GM18517 (cell line): ENCODE results near the gene DDX20.
A peak's percentile ranks its signal among the peaks of the same experiment; 100 is the strongest.

Source experiments
- ATAC-seq: cut with Tn5 transposase; IDR thresholded peaks from one replicate; pipeline ENCODE4 v1.9.1; 2021; ENCODE audit warnings: mild to moderate bottlenecking, moderate library complexity; ENCODE audit not compliant: unreplicated experiment

DDX20 gene

DNA sequence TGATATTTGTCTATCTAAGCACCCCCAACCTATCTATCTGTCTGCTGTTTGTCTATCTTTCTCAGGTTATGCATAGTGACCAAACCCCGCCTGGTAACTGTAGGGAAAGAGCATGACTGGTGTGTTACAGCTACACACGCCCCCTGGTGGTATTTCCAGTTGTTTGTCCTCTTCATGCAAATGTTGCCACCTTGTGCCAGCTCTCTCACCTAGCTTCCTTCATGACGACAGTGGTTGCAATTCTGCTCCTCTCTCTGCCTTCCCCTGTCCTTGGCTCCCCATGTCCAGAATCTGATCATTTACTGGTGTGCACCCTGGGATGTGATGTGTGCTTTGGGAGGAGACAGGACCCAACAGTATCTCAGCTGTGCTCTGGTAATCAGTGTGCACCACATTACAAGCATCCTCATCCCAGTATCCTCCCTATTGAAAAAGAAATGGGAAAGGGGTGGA is 8.4 kb upstream of the DDX20 start:
- ATAC-seq: no peak

DNA sequence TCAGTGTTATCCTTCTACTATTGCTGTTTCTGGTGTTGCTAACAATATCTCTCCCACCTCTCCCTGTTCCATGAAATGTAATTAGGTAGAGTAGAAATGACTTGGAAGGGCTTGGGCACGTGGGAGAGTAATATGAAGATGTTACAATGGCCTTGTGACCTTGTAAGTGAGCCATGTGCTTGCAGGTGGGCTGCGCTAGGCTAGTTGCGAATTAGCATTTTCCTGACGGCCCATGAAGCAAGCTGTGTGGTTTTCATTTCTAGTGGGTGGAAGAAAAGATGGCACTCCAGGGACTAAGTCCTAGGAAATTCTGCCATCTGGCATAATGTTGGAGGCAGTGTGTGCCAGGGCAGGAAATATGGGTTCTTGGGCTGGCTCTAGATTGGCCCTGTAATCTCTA is 7.8 kb upstream of the DDX20 start:
- ATAC-seq: no peak

DNA sequence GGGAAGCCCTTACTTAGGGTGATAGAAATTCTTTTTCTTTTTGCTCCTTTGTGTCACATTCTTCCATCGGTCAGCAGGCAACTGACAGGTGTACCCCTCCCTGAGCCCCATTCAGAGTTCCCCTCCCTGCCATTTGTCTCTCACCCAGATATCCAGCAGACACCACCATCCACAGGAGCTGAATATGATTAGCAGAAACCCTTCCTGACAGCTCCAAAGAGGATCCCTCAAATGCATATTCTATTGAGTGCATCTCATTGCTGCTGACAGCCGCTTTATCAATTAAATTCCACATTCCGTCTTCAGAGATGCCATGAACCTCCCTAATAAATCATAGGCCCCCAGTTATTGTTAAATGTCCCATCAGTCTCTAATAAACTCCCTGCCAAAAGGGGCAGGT is 6.1 kb upstream of the DDX20 start:
- ATAC-seq: no peak

DNA sequence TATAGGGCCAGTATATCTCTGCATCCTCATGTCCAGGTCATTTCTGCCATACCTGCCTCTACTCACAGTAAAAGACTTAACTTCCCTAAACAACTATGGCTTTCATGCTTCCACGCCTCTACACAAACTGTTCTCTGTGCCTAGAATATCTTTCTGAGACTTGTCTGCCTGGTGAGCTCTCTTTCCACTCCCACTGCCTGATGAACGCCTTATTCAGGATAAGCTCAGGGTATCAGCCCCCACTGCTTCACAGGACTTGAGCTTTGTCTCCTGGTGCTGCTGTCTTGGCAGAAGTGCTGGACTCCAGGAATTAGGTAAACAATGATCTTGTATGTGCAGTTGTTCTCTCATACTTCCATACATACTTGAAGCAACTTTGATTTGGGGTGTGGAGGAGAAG is 4.8 kb upstream of the DDX20 start:
- no peak for ATAC-seq

DNA sequence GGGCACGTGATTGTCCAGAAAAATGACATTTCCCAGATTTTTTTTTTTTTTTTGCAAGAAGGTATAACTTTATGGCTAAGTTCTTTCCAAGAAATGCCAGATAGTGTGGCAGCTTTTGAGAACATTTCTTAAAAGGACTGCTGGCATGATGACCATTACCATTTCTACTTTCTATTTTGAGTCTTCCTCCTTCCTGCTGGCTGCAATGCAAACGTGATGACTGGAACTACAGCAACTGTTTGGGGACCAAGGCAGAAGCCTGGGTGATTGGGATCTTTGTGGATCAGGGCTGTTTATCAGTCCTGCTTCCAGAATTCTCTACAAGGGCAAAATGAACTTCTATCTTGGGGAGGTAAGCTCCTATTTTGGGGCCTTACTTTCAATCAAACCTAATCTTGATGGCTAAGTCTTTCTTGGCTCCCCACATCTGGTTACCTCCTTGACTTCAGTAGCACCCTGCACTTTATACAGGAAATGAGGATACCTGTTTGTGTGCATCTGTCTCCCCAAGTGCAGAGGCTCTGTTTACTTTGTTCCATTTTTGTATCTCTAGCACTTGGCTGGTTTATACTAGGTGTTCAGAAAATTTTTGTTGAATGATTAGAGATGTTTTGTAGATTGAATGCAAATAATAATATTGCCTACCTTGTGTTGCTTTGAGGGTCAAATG is 3.7 kb upstream of the DDX20 start:
- no peak for ATAC-seq

DNA sequence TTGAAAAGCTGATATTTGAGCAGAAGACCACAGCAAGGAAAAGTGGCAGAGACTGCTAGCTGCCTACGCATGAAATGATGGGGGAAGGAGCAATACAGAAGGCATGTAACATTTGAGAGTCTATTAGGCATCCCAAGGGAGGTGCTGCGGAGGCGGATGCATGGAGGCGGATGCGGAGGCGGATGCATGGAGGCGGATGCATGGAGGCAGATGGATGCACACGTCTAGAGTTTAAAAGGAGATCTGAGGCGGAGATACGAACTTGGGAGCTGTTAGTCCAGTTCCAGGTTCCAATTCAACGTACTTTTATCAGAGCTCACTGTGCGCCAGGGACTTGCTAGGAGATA is 744 bp upstream of the DDX20 start:
- peak; percentile 13 for ATAC-seq

DNA sequence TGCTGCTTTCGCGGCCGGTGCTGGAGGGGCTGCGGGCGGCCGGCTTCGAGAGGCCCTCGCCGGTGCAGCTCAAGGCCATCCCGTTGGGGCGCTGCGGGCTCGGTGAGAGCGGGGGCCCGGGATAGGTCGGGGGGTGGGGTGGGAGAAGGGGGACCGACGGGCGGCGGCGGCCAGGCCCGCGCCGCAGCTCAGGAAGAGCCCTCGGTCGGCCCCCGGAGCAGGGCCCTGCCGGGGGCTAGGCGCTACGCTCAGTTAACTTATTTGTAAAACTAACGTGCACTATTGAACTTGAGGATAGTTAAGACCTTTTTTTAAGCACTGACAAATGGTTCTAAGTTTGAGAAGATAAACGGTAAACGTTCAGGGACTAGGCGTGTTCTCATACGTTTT is 418 bp downstream of the DDX20 start:
- ATAC-seq: no peak

DNA sequence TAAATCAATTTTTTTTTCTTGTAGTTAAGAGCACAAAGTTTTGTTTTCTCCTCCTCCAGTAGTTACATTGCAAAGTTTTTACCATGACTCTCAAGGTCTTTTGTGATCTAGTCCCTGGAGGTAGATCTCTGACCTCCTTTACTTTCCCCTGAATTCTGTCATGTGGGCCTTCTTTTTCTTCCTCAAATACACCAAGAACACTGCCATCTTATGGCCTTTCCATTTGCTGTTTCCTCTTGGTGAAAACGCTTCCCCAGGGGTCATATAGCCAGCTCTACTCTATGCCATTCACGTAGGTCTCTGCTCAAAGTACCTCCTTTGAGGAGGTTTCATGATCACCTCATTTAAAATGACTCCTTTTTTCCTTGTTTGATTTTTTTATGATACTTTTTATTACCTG is 2.7 kb downstream of the DDX20 start:
- ATAC-seq: no peak

DNA sequence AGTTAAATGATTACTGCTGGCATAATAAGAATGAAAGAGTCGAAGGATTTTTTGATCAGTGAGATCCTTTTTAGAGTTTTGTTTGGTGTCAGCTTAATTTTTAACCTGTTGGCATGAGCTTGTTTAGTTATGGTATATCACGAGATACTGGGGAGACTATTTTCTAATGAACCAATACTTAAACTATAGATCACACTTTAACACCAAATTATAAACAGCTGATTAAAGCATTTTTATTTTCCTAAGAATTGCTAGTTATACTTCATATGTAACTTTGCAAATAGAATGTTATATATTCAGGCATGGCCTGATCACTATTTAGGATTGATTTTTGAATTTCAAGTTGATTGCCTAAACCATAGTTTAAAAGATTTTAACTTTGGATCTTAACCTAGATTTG is 6.0 kb downstream of the DDX20 start:
- ATAC-seq: no peak

DNA sequence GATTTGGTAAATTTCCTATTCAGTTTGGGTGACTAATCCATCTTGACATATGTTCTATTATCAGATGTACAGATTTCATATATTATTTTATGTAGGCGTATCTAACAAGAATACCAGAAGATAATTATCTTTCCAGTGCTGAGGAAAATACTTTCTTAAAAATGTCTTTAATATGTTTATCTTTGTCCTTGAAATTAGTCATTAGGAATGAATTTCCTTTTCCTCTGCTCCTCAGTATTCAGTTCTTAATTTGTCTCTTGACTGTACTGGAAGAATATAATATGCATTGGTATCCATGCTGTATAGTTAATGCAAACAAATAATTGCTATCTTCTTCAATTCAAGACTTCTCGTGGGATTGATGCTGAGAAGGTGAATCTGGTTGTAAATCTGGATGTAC is 6.6 kb downstream of the DDX20 start:
- ATAC-seq: no peak

DNA sequence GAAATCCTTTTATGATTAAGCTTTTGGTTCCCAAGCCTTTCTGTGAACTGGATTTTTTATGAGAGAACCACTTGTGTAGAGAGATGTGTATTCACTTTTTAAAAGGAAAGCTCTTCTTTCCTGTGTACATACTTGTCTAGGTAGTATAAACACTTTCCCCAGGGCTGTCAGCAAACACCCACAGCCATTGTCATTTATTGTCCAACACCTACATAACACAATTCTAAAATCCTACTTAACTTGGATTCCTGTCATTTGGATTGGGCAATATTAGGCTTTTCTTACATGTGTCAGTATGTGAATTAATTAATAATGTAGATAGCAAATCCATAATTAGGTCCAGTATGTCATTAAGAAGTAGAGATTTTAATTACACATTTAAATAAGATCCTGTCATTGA is 12.3 kb downstream of the DDX20 start:
- ATAC-seq: no peak

DNA sequence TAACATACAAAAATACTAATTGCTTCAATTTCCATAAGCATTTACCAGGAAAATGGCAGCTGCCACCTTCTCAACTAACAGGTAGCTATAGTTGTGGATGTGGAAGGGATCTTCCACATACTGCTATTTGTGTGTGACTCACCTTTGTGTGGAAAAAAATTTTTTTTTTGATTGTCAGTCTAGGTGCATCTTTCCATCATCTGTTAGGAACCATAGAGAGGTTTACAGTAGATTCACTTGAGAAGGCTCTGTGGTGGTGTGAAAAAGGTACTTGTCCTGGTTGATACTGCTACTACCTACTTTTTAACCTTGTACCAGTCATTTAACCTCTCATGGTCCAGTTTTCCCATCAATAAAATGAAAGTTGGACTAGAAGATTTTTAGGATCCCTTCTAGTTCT is 12.9 kb downstream of the DDX20 start:
- no peak for ATAC-seq

DNA sequence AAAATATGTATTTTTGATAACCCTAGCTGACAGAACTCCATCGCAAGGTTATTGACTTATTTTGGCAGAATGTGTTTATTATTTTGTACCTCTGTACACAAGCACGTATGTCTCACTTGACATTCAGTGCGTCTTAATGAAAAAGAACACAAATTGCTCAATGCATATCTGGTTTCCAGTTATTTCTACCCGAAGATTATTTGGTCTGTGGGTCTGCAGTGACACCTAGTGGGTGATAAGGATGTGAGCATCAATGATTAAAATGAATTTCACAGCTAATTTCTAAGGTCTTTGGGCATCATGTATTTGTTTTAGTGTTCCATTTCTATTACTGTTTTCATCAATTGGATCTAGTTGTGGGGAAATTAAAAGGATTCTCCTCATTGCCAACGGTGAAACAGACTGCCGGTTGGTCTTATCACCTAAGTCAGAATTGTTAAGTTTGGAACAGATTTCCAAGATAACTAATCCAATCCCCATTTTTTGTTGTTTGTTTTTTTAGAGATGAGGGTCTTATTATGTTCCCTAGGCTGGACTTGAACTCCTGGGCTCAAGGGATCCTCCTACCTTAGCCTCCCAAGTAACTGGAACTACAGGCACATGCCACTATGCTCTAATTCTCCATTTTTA is 13.9 kb downstream of the DDX20 start:
- ATAC-seq: no peak

DNA sequence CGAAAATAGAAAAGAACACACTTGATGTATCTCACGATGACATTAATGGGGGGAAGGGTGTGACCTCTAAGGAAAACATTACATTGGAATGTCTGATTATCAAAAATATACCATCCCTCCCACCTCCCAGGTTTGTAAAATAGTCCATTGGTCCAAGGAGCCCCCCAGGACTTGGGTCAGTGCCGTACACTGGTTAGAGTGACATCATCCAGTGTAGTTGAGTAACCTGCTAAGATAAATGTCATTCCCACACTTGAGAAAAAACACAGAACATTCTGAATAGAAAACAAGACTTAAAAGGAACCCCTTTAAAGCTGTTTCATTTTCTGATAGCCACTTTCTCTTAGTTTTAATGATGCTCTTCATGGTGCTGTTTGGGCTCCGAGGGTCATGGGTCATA is 15.2 kb downstream of the DDX20 start:
- no peak for ATAC-seq

DNA sequence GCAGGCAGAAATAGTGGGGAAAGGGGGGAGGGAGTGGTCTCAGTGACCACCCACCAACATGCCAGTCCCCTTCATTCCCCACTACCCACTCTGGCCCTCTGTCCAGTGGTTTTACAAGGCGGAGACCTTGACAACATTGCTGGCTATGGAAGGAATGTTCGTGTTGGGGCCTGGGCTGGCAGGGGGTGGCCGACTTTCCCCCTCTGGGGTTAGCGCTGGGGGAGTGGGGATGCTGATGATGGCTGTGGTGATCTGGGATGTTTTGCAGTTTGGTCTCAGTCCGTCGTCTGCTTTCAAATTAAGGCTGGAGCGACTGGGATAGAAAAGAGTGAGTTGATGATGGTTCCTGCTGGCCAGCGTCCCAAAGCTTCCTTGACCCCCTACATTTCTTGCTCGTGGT is 20.3 kb downstream of the DDX20 start:
- ATAC-seq: no peak

DNA sequence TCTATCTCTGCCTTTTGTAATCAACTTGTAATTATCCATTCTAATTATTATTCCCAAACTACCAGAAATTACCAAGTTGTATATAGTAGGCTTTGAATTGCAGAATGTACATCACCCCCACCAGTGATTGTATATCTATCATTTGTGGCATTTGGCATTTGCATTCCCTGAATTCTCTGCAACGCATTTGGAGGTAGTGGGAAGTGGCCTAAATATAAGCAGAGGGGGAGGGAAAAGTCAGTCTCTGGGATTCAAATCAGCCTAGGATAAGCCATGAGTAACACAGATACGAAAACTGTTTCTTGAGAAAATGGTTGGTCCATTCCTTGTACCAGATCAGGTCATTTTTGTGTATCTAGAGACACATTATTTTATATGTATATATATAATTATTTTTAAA is 20.7 kb downstream of the DDX20 start:
- ATAC-seq: no peak

DNA sequence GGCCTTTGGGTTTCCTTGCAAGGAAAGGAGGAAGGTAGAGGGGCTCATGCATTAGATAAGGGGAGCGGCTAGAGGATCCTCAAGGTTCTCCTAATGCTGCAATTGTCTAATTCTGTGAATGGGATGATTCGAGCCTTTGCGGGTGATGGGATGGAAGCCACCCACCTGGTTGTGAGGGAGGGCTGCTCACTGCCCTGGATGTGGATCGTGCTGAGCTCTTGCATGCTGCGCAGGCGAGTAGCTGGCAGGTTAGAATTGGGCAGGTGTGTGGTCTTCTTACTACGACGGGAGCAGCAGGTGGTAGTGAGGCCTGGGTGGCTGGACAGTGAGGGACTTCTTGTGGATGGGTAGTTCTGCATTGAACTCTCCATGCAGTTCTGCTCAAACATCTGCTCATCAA is 21.2 kb downstream of the DDX20 start:
- ATAC-seq: no peak

DNA sequence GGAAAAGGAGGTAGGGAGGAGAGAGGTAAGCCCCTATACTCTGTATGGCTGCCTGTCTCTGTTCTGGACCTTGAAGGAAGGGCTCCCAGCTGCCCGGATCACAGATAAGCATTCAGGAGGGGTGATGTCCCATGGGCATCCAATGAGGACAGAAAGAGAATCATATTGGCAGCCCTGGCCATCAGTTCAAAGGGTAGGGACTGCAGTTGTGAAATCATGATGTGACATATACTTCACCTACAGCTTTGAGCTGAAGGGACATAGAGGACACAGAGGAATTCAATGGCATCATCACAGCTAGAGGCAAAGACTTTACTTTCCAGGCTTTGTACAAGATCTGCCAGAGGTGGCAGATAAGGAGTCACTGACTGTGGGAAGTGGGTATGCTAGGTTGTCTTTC is 21.6 kb downstream of the DDX20 start:
- ATAC-seq: no peak

DNA sequence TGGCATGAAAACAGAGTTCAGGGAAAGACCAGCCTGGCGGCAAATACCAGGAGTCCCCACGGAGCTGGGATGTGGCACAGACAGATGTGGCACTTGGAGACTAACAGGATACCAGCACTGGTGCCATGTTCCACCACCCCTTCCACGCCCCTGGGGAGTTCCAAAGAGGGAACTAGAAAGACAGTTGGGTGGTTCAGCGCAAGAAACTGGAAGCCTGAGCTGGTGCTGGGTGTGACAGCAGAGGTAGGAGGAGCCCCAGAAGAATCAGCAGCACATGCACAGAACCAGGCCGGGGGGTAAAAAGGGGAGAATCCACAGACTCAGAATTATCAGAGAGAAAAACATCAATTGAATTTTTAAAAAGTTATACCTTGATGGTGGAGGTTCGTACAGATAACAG is 22.4 kb downstream of the DDX20 start:
- no peak for ATAC-seq

DNA sequence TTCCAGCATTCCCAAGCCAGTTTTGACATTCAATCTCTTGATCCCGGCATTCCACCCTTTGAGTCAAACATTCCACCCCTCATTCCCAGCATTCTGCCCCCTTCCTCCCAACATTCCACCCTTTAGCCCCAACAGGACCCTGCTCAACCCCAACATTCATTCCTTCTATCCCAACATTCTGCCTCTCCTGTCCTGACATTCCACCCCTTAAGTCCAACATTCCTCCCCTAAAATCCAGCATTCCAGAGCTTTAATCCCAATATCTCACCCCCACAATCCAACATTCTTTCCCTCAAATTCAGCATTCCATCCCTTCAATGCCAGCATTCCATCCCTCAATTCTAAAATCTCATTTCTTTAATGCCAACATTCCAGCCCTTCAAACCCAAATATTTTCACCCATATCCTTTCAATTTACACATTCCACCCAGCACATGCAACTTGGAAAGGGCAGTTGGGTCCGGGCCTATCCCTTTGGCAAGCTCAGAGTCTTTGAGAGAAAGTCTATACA is 22.9 kb downstream of the DDX20 start:
- ATAC-seq: no peak

DNA sequence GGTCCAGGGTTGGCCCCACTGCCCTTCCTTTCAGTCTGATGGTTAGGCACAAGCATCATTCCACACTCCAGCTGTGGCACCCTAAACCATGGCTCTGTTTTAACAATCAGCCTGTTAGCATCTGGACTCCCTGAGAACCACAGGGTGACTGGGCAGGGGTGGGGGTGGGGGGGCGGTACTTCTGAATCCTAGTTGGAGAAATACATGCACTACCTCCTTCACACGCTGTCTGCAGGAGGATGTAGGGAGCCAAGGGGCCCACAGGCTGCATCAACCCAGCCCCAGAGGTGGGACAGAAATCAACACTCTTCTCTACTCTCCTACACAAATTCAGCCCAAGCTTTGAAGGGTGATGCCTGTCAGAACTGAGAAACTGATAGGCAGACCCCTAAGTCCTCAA is 23.8 kb downstream of the DDX20 start:
- ATAC-seq: no peak

DNA sequence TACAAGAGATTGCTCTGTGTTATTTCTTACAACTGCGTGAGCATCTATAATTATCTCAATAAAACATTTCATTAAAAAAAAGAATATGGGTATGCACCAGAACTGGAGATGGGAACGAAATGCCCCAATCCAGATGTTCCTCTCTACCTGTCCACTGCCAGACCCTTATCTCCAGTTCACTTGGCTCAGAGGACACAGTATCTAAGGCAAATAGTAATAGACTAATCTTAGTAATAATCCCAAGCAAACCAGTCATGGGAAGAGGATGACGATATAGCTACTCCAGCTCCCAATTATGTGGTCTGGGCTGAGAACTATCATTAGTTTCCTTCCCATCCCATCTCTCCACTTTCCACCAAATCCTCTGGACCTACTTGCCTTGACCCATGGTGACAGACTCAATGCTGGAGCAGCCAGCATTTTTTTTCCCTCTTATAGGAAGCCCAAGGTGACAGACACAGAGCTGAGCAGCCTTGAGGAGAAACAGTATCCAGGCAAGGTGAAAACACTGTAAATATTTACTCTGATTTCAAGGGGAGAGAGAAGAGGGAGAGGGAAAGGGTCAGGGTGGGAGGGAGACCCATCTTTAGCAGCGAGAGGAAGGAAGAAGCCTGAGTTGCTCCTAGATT is 28.7 kb downstream of the DDX20 start:
- no peak for ATAC-seq
